Spleen (tissue), 11 donors: ENCODE measurements around the gene TAC3. TPM values are rescaled to one million over a fixed set of nuclear protein-coding genes. Genes with fewer than 3 reads are reported as not detected.

Experiments
- DNase-seq: peaks from one replicate; pipeline ENCODE4 v3.0.0-alpha.2; 2020
- H3K27ac ChIP-seq, 8 donors: fragments of 200-600 bp; sonication (generic) in 7 of 8; 1 replicate in 4 of 8; 2 replicates in 4 of 8; pipeline versions ENCODE4 v1.5.0 to v1.8.0; 2016 to 2021; ENCODE audit warnings: inconsistent platforms in 4 of 8, mild to moderate bottlenecking in 4 of 8, moderate library complexity in 1 of 8
- H3K27me3 ChIP-seq, 7 donors: fragments of 200-600 bp; sonication (generic) in 6 of 7; replicated peaks in 1 of 7; 1 replicate in 4 of 7; 2 replicates in 3 of 7; pipeline versions ENCODE4 v1.5.0 to v1.8.0; 2016 to 2021; ENCODE audit warnings: inconsistent platforms in 3 of 7, mild to moderate bottlenecking in 1 of 7
- H3K36me3 ChIP-seq, 6 donors: fragments of 200-600 bp; sonication (generic) in 5 of 6; 1 replicate in 4 of 6; 2 replicates in 2 of 6; pipeline versions ENCODE4 v1.5.0 to v1.8.0; 2016 to 2021; ENCODE audit warnings: inconsistent platforms in 2 of 6
- H3K4me1 ChIP-seq, 6 donors: fragments of 200-600 bp; sonication (generic) in 5 of 6; 1 replicate in 3 of 6; 2 replicates in 3 of 6; pipeline versions ENCODE4 v1.5.0 to v1.8.0; 2016 to 2021; ENCODE audit warnings: inconsistent platforms in 3 of 6
- H3K4me3 ChIP-seq, 8 donors: fragments of 200-600 bp; sonication (generic) in 7 of 8; 1 replicate in 4 of 8; 2 replicates in 4 of 8; pipeline versions ENCODE4 v1.5.0 to v1.8.0; 2016 to 2021; ENCODE audit warnings: inconsistent platforms in 4 of 8, mild to moderate bottlenecking in 4 of 8, moderate library complexity in 2 of 8
- H3K9me3 ChIP-seq, 8 donors: fragments of 200-600 bp; sonication (generic) in 7 of 8; 1 replicate in 4 of 8; 2 replicates in 4 of 8; pipeline versions ENCODE4 v1.5.0 to v1.8.0; 2016 to 2021; ENCODE audit warnings: inconsistent platforms in 4 of 8
- POLR2A ChIP-seq, 3 donors: fragments of 450-650 bp; IDR thresholded peaks; one replicate each; pipeline ENCODE4 v1.5.1; 2017; ENCODE audit warnings: antibody characterized with exemption in 3 of 3, mild to moderate bottlenecking in 1 of 3
- POLR2AphosphoS5 ChIP-seq, 3 donors: sonication (generic); formaldehyde crosslinking; IDR thresholded peaks; one replicate each; pipeline ENCODE4 v1.5.1; 2017; ENCODE audit warnings: antibody characterized with exemption in 3 of 3
- WGBS, 5 donors: extraction: QIAGEN DNeasy Blood & Tissue Kit in 3 of 5; methylation state at CpG; one replicate each; pipeline versions ENCODE4 v1.1.5 to v1.1.7; 2013 to 2018; 5-methylcytosine and 5-hydroxymethylcytosine counted together
- intact Hi-C: fragments of 100-400 bp; cut with DNase I; formaldehyde crosslinking; loops from one replicate; pipeline ENCODE4 v1.15.0; 2023; ENCODE audit warnings: low total_unique reads
- polyA plus RNA-seq, 3 donors: library from polyadenylated mRNA; stranded (reverse); fragments of 200-250 nt; gene quantifications; one replicate each; pipeline ENCODE4 v1.2.1, GENCODE V29; 2013
- total RNA-seq, 7 donors: library from RNA; depleted of rRNA in 3 of 7; stranded (reverse); fragments of >200 nt in 3 of 7; fragmentation: NEBNext Ultra II Directional in 4 of 7; extraction: Animal tissue kit (Norgen Biotek cat#: 25700) in 4 of 7; gene quantifications; one replicate each; pipeline versions ENCODE4 v1.1.0 to v1.2.1, GENCODE V29; 2016 to 2021
- TF ChIP-seq, protein P1 (sequence below), 11 experiments: fragments of 200-600 bp in 7 of 11; fragments of 450-650 bp in 4 of 11; sonication (generic) in 4 of 11; IDR thresholded peaks in 8 of 11; conservative IDR thresholded peaks in 3 of 11; 1 replicate in 7 of 11; 2 replicates in 4 of 11; pipeline versions ENCODE4 v1.4.0 to v1.8.0; 2016 to 2021; ENCODE audit warnings: antibody characterized with exemption in 11 of 11, inconsistent platforms in 4 of 11, mild to moderate bottlenecking in 1 of 11
- donor health status: healthy with polysubstance abuse.
- donor health status: DM: no; HTN: no; CAD: no; lungs with moderate emphysema.
- donor health status: DM: no; HTN: no; CAD: no.
- donor health status: Bipolar disorder and iron deficiency.
- donor health status: healthy.
- donor health status: DM: no; HTN: no; CAD: no.
- donor health status: DM: yes; HTN: yes; CAD: no.

TAC3 gene
- total and polyA plus RNA-seq, 10 donors = 0.11 to 0.20 TPM; not detected in 8

DNA sequence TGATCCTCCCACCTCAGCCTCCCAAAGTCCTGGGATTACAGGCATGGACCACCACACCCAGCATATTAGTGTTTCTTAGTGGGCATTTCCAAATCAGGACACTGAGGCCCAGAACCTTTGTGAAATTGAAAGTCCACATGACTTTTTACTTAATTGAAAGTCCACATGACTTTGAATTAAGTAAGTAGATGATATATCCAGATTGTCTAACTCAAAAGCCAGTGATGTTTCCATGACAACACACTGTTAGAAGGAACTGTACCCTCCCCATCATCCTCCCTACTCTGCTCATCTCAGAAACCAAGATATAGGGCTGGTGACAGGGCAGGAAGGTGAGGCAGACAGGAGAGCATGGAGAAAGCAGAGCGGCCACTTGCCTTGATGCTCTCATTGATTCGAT lies 26.4 kb upstream of the TAC3 start:
- Histone ChIP-seq H3K27me3 (no peaks in the 10 kb centered on the region), H3K4me1 (peaks cover 0 to 24% (median 16%) of the 10 kb centered on the region in 6 donors), H3K4me3 (no peak overlapping the region), H3K36me3 (no peaks in the 10 kb centered on the region), H3K27ac (no peak overlapping the region), H3K9me3 (no peaks in the 10 kb centered on the region)
- 81 to 100% (median 95%) methylated on average over 2 of the region's 2 CpGs for WGBS, 5 donors
- DNase-seq = no peak
- TF ChIP-seq POLR2A (IDR thresholded peaks at IDR 0.05) (no peak), POLR2AphosphoS5 (IDR thresholded peaks at IDR 0.05) (no peak)
- TF ChIP-seq, protein P1, sequence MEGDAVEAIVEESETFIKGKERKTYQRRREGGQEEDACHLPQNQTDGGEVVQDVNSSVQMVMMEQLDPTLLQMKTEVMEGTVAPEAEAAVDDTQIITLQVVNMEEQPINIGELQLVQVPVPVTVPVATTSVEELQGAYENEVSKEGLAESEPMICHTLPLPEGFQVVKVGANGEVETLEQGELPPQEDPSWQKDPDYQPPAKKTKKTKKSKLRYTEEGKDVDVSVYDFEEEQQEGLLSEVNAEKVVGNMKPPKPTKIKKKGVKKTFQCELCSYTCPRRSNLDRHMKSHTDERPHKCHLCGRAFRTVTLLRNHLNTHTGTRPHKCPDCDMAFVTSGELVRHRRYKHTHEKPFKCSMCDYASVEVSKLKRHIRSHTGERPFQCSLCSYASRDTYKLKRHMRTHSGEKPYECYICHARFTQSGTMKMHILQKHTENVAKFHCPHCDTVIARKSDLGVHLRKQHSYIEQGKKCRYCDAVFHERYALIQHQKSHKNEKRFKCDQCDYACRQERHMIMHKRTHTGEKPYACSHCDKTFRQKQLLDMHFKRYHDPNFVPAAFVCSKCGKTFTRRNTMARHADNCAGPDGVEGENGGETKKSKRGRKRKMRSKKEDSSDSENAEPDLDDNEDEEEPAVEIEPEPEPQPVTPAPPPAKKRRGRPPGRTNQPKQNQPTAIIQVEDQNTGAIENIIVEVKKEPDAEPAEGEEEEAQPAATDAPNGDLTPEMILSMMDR (IDR thresholded peaks at IDR 0.05 in 8 of 11, conservative IDR thresholded peaks at IDR 0.05 in 3 of 11) = no peak
- intact Hi-C loops = no loop called here

DNA sequence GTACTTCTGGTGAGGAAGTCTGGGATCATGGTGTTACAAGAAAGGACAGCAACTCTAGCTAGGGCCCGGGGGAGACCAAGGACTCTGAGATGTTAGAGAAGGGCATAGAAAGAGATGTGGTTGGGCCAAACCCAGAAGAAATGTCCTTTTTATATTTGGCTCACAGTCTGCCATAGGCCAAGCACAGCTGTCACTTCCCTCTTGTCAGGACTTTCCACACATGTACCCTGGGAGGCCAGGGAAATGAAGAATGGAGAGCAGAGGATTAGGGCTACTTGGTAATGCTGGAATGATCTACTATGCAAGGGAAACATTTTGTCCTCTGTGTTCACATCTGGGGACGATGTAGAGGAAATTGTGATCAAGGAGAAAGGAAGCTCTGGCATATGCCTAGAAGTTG lies 24.4 kb upstream of the TAC3 start:
- intact Hi-C loops = no loop called here
- DNase-seq = no peak
- WGBS, 5 donors = 34 to 60% (median 48%) methylated on average over 2 of the region's 2 CpGs

DNA sequence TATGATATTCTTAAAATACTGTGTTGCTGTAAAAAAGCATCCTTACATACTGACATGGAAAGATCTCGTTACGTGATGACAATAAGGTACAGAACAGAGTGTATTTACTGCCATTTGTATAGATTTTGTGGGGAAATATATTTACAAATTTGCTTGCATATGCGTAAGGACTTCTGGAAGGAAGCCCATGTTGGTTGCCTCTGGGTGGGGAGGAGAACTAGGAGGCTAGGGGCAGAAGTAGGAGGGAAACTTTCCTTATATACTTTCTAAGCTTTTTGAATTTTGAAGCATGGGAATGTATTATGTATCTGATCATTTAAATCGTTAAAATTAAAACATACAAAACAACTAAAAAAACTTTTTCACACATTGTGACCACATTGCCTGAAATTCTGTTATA lies 23.9 kb upstream of the TAC3 start:
- H3K27me3 ChIP-seq = no peaks in the 10 kb centered on the region
- H3K36me3 ChIP-seq = no peaks in the 10 kb centered on the region
- H3K27ac ChIP-seq = no peak overlapping the region
- intact Hi-C loops = no loop called here
- no peaks in the 10 kb centered on the region for H3K9me3 ChIP-seq
- H3K4me1 ChIP-seq = peaks cover 0 to 5% (median 0%) of the 10 kb centered on the region in 6 donors
- WGBS, 5 donors = 91 to 96% (median 94%) methylated on average over 4 of the region's 4 CpGs
- no peak for DNase-seq
- TF ChIP-seq, protein P1 (IDR thresholded peaks at IDR 0.05 in 8 of 11, conservative IDR thresholded peaks at IDR 0.05 in 3 of 11) = no peak
- TF ChIP-seq POLR2AphosphoS5 (IDR thresholded peaks at IDR 0.05) = no peak
- no peak for TF ChIP-seq POLR2A (IDR thresholded peaks at IDR 0.05)
- H3K4me3 ChIP-seq = no peak overlapping the region

More for the DNA sequence above, 24.4 kb upstream of the TAC3 start:
- Histone ChIP-seq H3K9me3 (no peaks in the 10 kb centered on the region), H3K36me3 (no peaks in the 10 kb centered on the region), H3K4me1 (peaks cover 0 to 5% (median 0%) of the 10 kb centered on the region in 6 donors), H3K27ac (no peak overlapping the region), H3K27me3 (no peaks in the 10 kb centered on the region), H3K4me3 (no peak overlapping the region)
- no peak for TF ChIP-seq POLR2AphosphoS5 (IDR thresholded peaks at IDR 0.05)
- TF ChIP-seq POLR2A (IDR thresholded peaks at IDR 0.05) = no peak
- TF ChIP-seq, protein P1 (IDR thresholded peaks at IDR 0.05 in 8 of 11, conservative IDR thresholded peaks at IDR 0.05 in 3 of 11) = no peak

DNA sequence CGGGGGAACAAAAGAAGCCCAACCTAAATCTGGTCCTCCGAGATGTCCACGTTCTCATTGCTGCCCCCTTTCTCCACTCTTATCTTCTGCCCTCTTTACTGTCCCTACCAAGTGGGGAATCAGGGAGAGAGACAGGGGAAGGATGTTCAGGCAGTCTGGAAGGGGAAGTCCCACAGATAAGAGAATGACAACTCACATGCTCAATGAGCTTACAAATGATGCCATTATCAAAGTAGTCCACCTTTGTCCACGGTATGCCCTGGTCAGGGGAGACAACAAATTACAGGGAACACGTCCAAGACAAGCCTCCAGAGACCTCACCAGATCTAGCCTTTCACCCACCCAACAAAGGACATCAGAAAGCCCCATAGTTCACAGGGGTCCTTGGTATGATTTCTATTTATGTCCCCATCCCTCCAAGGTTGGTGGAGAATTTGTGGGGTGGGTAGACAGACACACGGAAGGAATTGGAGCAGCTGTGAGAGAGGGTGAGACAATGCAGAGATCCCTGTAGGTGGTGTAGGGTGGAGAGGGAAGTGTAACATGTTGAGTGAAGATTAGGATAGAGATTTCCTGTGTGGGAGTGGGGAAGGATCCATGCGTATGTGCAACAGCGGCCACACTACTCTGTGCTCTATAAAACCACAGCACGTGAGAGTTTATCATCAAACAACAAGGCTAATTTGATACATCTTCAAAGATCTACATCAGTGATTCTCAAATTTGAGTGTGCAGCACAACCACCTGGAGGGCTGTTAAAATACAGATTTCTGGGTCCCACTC lies 22.9 kb upstream of the TAC3 start:
- intact Hi-C loops = no loop called here
- no peaks in the 10 kb centered on the region for H3K27me3 ChIP-seq
- no peak overlapping the region for H3K4me3 ChIP-seq
- no peak overlapping the region for H3K27ac ChIP-seq
- no peak for DNase-seq
- peaks cover 0 to 5% (median 0%) of the 10 kb centered on the region in 6 donors for H3K4me1 ChIP-seq
- TF ChIP-seq, protein P1 (IDR thresholded peaks at IDR 0.05 in 8 of 11, conservative IDR thresholded peaks at IDR 0.05 in 3 of 11) = no peak
- TF ChIP-seq POLR2A (IDR thresholded peaks at IDR 0.05) (no peak), POLR2AphosphoS5 (IDR thresholded peaks at IDR 0.05) (no peak)
- WGBS, 5 donors = 75 to 87% (median 81%) methylated on average over 9 of the region's 9 CpGs
- no peaks in the 10 kb centered on the region for H3K36me3 ChIP-seq
- no peaks in the 10 kb centered on the region for H3K9me3 ChIP-seq
